B cell (primary cell): ENCODE measurements around the gene TMEM150C. TPM values are rescaled to one million over a fixed set of nuclear protein-coding genes. Genes with fewer than 3 reads are reported as not detected.

ENCODE experiments used
- ATAC-seq: fragments of 200-7000 bp; cut with Tn5 transposase; one replicate; pipeline ENCODE4 v1.10.0; 2021; ENCODE audit warnings: low read depth, mild to moderate bottlenecking, moderate number of reproducible peaks, moderate library complexity
- CTCF ChIA-PET: fragments of 350-600 bp; sonication (Branson Sonifier 250); formaldehyde crosslinking; loops from one replicate; lab custom pipeline; 2021; ENCODE audit warnings: antibody characterized with exemption, inconsistent platforms; lab: Charles Lee
- POLR2A ChIA-PET: fragments of 350-600 bp; sonication (Branson Sonifier 250); formaldehyde crosslinking; loops from one replicate; lab custom pipeline; 2021; ENCODE audit warnings: antibody characterized with exemption; lab: Charles Lee
- DNase-seq: peaks from one replicate; pipeline ENCODE4 v3.0.0; 2013
- H2AFZ ChIP-seq: 2 replicates; pipeline ENCODE4 v1.6.1; 2012; ENCODE audit warnings: mild to moderate bottlenecking, low read depth, low read length; ENCODE audit not compliant: insufficient read depth, poor library complexity, severe bottlenecking
- H3K27ac ChIP-seq, 2 donors: 1 replicate in 1 of 2; 2 replicates in 1 of 2; pipeline ENCODE4 v1.5.1; 2012 to 2013; ENCODE audit warnings: low read length in 2 of 2, mild to moderate bottlenecking in 2 of 2, moderate library complexity in 1 of 2
- H3K27me3 ChIP-seq, 4 experiments: fragments of 200-600 bp in 1 of 4; sonication (generic) in 1 of 4; replicated peaks in 1 of 4; 1 replicate in 2 of 4; 2 replicates in 2 of 4; pipeline versions ENCODE4 v1.6.1 to v1.7.0; 2013 to 2016; ENCODE audit warnings: low read length in 3 of 4, mild to moderate bottlenecking in 2 of 4, mixed read lengths in 1 of 4, moderate library complexity in 1 of 4; ENCODE audit not compliant: insufficient read depth in 4 of 4, control insufficient read depth in 3 of 4; ENCODE audit errors: control extremely low read depth in 1 of 4
- H3K36me3 ChIP-seq, 2 experiments: replicated peaks in 1 of 2; 1 replicate in 1 of 2; 2 replicates in 1 of 2; pipeline versions ENCODE4 v1.6.1 to v1.7.1; 2013; ENCODE audit warnings: low read length in 1 of 2; ENCODE audit not compliant: insufficient read depth in 2 of 2, control insufficient read depth in 1 of 2; ENCODE audit errors: control extremely low read depth in 1 of 2, extremely low read depth in 1 of 2
- H3K4me1 ChIP-seq, 2 donors: fragments of 200-600 bp in 1 of 2; sonication (generic) in 1 of 2; 1 replicate in 1 of 2; 2 replicates in 1 of 2; pipeline versions ENCODE4 v1.5.1 to v1.6.1; 2013 to 2017; ENCODE audit warnings: low read length in 2 of 2; ENCODE audit not compliant: control insufficient read depth in 2 of 2, insufficient read depth in 2 of 2
- H3K4me2 ChIP-seq: replicated peaks from 2 replicates; pipeline ENCODE3; 2012; ENCODE audit warnings: mild to moderate bottlenecking, low read depth, low read length; ENCODE audit not compliant: poor library complexity, severe bottlenecking
- H3K4me3 ChIP-seq, 5 experiments: fragments of 200-600 bp in 1 of 5; sonication (generic) in 1 of 5; 1 replicate in 3 of 5; 2 replicates in 2 of 5; pipeline versions ENCODE4 v1.5.1 to v1.7.0; 2011 to 2016; ENCODE audit warnings: low read length in 4 of 5, mild to moderate bottlenecking in 4 of 5, low read depth in 2 of 5, control low read depth in 1 of 5, moderate library complexity in 1 of 5; ENCODE audit not compliant: insufficient read depth in 1 of 5; ENCODE audit errors: control extremely low read depth in 1 of 5, extremely low read depth in 1 of 5
- H3K79me2 ChIP-seq: fragments of 200-600 bp; sonication (generic); one replicate; pipeline ENCODE4 v1.6.0; 2016; ENCODE audit warnings: low read length; ENCODE audit not compliant: control insufficient read depth, insufficient read depth
- H3K9ac ChIP-seq: fragments of 200-600 bp; sonication (generic); 2 replicates; pipeline ENCODE4 v1.6.1; 2017; ENCODE audit warnings: mild to moderate bottlenecking, low read length, moderate library complexity
- H3K9me3 ChIP-seq, 3 donors: one replicate each; pipeline versions ENCODE4 v1.6.1 to v1.7.1; 2013; ENCODE audit warnings: low read length in 2 of 3; ENCODE audit not compliant: control insufficient read depth in 2 of 3, insufficient read depth in 1 of 3; ENCODE audit errors: control extremely low read depth in 1 of 3
- H4K20me1 ChIP-seq: 2 replicates; pipeline ENCODE4 v1.6.0; 2012; ENCODE audit warnings: mild to moderate bottlenecking, low read length; ENCODE audit not compliant: insufficient read depth, control insufficient read depth, poor library complexity, severe bottlenecking
- H3K27ac Mint-ChIP-seq: one replicate; pipeline ENCODE4 v1.8.0; 2021; ENCODE audit warnings: mixed read lengths
- H3K27me3 Mint-ChIP-seq: one replicate; pipeline ENCODE4 v1.8.0; 2021; ENCODE audit warnings: mixed read lengths
- H3K4me1 Mint-ChIP-seq: one replicate; pipeline ENCODE4 v1.8.0; 2021; ENCODE audit warnings: mixed read lengths
- H3K4me3 Mint-ChIP-seq: one replicate; pipeline ENCODE4 v1.8.0; 2021; ENCODE audit warnings: mixed read lengths
- H3K9me3 Mint-ChIP-seq: one replicate; pipeline ENCODE4 v1.8.0; 2022; ENCODE audit warnings: mixed read lengths; ENCODE audit not compliant: insufficient read depth
- CTCF ChIP-seq: fragments of 200-600 bp; IDR thresholded peaks from one replicate; pipeline ENCODE4 v1.8.0; 2022; ENCODE audit warnings: antibody characterized with exemption, mild to moderate bottlenecking
- EZH2 ChIP-seq: IDR thresholded peaks from 2 replicates; pipeline ENCODE4 v1.6.1; 2012; ENCODE audit warnings: borderline replicate concordance, low read depth, mild to moderate bottlenecking, moderate library complexity, low read length; ENCODE audit not compliant: insufficient read depth, poor library complexity, severe bottlenecking
- WGBS: methylation state at CpG from one replicate; pipeline ENCODE4 v1.1.5; 2013; ENCODE audit warnings: missing lambda C conversion rate; ENCODE audit not compliant: insufficient coverage; 5-methylcytosine and 5-hydroxymethylcytosine counted together
- intact Hi-C: fragments of 100-400 bp; cut with micrococcal nuclease; formaldehyde crosslinking; loops from one replicate; pipeline ENCODE4 v1.10.0; 2022
- polyA plus RNA-seq: library from polyadenylated mRNA; depleted of rRNA; stranded (reverse); fragments of >200 nt; gene quantifications from 2 replicates; pipeline ENCODE4 v1.2.3, GENCODE V29; 2012
- total RNA-seq, 2 donors: library from RNA; stranded (reverse); fragments of 120-200 nt in 1 of 2; gene quantifications; 1 replicate in 1 of 2; 2 replicates in 1 of 2; pipeline versions ENCODE4 v1.2.3 to v1.2.4, GENCODE V29; 2013 to 2022

TMEM150C gene
- total and polyA plus RNA-seq, 2 donors (not counting 1 experiment from before 2014, with no cell fraction given), result 0.04 TPM; not detected in 1

DNA sequence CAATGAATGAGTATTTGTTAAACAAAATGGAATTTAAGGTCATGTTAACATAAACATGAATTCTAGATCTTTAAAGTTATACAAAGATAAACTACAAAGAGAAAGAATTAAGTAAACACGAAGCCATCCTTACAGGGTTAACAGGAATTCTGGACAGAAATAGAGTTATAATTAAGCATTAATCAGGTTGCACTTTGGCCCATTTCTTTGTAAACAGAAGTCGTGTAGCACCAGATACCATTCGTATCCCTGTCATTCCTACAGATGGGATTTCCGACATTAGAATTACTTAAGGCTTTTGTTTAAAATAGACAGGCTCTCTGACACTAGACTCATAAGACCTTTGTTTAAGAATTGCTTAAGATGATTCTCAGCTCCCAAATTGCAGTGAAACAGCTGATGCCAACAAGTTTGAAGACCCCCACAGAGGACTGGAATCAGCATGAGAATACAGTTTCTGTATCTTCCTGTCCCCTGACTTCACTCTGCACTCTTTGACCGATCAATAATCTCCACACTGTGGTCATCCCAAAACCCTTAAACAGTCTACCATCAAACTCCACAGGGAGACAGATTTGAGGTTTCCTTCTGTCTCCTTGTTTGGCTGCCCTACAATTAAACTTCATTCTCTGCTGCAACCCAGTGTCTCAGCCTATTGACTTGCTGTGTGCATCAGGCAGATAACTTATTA lies 22.3 kb upstream of the TMEM150C start:
- ChIA-PET POLR2A (no interaction called here), CTCF (no interaction called here)
- H4K20me1 ChIP-seq, result no peaks in the 10 kb centered on the region
- no peaks in the 10 kb centered on the region for H3K4me1 Mint-ChIP-seq
- no peaks in the 10 kb centered on the region for H3K9me3 Mint-ChIP-seq
- H3K4me3 ChIP-seq, result no peak overlapping the region
- ATAC-seq (no peak), DNase-seq (no peak)
- TF ChIP-seq CTCF (no peak), EZH2 (no peak)
- no peaks in the 10 kb centered on the region for H3K4me1 ChIP-seq
- WGBS, result 100% methylated on average over 1 of the region's 5 CpGs
- no peak overlapping the region for H2AFZ ChIP-seq
- H3K4me3 Mint-ChIP-seq, result no peak overlapping the region
- intact Hi-C loops, result no loop called here
- H3K9me3 ChIP-seq, result no peaks in the 10 kb centered on the region
- no peaks in the 10 kb centered on the region for H3K36me3 ChIP-seq
- no peak overlapping the region for H3K9ac ChIP-seq
- peaks cover 0 to 2% (median 0%) of the 10 kb centered on the region in 4 experiments for H3K27me3 ChIP-seq
- H3K79me2 ChIP-seq, result no peaks in the 10 kb centered on the region
- no peak overlapping the region for H3K4me2 ChIP-seq
- H3K27me3 Mint-ChIP-seq, result peaks cover 11% of the 10 kb centered on the region
- H3K27ac ChIP-seq, result no peak overlapping the region
- no peak overlapping the region for H3K27ac Mint-ChIP-seq

DNA sequence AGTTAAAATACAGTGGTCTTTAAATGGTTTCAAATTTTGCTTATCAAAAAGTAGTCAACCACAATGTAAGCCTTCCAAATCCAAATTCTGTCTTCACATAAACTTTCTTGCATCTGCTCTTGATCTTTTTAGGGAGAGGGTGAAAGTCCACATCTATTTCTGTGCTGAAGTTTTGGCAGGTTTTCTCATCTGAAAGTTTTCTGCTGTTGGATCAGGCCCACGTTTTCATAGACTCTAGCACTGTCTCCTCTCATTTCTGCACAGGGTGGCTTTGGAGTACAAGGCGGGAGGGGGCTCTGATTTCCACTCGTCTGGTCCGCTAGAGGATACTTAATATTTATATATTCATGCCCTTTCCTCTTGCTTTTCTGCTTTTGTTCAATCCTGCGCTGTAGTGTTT lies 18.1 kb upstream of the TMEM150C start:
- no peaks in the 10 kb centered on the region for H3K4me1 Mint-ChIP-seq
- Histone ChIP-seq H2AFZ (no peak overlapping the region), H3K36me3 (no peaks in the 10 kb centered on the region), H3K27ac (no peak overlapping the region), H3K9ac (no peak overlapping the region), H4K20me1 (no peaks in the 10 kb centered on the region), H3K79me2 (no peaks in the 10 kb centered on the region), H3K4me2 (no peak overlapping the region), H3K4me3 (no peak overlapping the region), H3K27me3 (peaks cover 0 to 3% (median 0%) of the 10 kb centered on the region in 4 experiments), H3K9me3 (no peaks in the 10 kb centered on the region), H3K4me1 (no peaks in the 10 kb centered on the region)
- ATAC-seq (no peak), DNase-seq (no peak)
- WGBS, result 79% methylated on average over 2 of the region's 5 CpGs
- ChIA-PET POLR2A (no interaction called here), CTCF (no interaction called here)
- TF ChIP-seq CTCF (no peak), EZH2 (no peak)
- no peak overlapping the region for H3K27ac Mint-ChIP-seq
- no peaks in the 10 kb centered on the region for H3K9me3 Mint-ChIP-seq
- intact Hi-C loops, result no loop called here
- H3K27me3 Mint-ChIP-seq, result peaks cover 7% of the 10 kb centered on the region
- H3K4me3 Mint-ChIP-seq, result no peak overlapping the region
